GM19324 (cell line): ENCODE results near the gene VPS39.

Experiments
- ATAC-seq: cut with Tn5 transposase; IDR thresholded peaks from one replicate; pipeline ENCODE4 v1.9.1; 2021; ENCODE audit warnings: mild to moderate bottlenecking, moderate library complexity; ENCODE audit not compliant: unreplicated experiment, low FRiP score

The VPS39 gene

GRCh38 chr15:42147431-42147735 lies 60.7 kb downstream of the VPS39 start:
- no peak for ATAC-seq

DNA sequence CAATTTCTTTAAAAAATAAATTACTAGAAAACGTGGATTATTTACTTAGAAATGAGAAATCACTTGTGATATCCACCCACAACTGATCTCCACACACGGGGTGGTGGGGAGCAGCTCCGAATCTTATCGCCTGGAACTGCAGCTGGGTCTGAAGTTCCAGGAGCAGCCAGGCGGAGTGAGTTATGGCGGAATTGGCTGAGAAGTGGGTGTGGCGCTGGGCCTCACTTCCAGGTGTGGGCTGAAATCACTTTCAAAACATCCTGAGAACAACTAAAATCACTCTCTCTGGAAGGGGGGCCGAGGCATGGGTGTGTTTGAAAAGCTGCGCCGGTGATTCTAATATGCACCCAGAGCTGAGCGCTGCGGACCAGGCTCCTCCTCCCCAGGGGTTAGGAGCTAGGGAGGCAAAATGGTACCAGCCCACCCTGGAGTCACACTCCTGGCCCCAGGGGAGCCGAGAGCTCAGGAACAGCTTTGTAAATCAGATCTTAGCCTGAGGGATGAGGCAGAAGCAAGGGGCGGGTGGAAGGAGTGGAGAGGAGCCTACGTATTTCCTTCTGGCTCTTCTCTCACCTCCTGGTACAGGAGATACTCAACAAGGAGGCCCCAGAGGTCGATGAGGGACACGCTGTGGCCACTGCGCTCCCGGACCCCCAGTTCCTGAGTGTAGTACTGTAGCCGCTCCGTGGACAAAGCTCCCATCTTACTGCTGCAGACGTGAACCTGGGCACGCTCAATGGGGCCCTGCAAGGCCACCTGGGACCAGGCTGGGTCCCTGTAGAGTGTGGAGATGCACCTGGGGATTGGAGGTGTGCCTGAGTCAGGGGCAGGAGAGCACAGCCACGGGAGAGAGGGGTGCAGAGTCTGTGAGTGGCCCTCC lies 61.3 kb downstream of the VPS39 start:
- ATAC-seq, result no peak

DNA sequence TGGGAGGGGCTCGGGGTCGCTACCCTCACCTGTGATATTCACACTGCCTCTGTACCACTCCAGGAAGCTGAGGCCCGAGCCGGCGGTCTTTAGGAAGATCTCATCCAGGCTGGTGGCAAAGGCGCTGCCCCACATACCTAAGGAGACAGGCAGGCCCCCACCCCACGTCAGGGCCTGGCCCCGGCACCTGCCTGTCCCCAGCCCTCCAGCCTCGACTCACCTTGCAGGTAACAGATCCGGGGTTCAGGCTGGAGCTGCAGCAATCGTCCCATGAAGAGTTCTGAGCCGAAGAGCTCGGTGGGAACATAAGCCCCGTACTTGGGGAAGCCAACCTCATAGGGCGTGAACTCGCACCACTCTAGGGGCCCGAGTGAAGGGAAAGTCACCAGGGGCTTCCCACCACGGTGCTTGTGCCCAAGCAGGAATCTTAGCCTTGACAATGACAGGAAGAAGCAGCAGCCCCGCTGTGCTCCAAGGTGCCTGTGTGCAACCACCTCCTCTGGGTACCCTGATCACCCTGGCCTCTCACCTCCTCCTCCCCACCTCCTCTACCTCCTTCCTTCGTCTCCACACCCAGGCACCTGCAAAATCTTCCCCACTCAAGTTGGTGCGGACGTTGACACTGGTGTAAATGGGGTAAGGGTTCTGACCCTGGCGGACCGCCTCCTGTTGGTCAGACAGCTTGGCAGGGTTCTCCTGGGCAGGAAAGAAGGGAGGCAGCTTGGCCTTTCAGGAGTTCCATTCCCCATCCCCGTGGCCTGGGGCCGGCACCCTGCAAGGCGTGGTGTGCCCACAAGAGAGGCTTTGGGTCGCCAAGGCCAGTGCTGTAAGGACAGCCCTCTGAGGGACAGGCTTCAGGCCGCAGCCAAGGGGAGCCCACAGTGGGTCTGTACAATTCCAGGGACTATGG lies 62.3 kb downstream of the VPS39 start:
- no peak for ATAC-seq

- ATAC-seq, result no peak
Measured at GRCh38 chr15:42144841-42145375, 63.2 kb downstream of the VPS39 start.

DNA sequence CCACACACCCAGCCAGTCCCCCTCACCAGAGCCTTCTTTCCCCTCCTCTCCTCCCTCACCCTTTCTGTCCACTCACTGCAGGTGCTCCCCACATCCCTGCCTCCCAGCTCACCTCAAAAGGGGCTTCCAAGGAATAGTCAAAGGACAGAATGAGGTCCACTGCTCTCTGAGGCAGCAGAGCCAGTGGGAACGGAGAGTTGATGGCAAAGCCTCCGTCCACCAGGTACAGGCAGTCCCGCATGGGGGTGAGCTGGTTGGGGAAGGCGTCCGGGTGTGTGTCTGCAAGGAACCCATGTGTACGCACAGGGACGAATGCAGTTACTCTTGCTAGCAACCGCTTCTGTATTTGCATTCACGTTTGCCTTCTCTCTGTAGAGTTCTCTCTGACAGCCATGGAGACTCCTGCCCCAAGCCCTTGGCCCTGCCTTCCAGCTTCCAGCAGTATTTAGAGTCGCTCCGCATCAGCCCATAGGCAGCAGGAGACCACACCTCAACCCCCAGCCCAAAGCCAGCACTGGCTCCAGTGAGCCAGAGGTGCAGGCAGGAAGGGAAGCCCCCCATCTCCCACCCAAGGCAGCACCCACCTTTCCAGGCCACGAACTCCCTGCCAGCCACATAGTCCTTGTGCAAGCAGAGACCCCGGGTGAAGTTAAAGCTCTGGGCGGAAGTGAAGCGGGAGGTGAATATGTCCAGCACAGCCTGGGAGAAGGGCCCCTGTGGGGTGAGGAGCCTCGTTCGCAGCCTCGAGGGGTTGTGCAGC lies 64.1 kb downstream of the VPS39 start:
- no peak for ATAC-seq

GRCh38 chr15:42143356-42143755 lies 64.7 kb downstream of the VPS39 start:
- ATAC-seq, result no peak

DNA sequence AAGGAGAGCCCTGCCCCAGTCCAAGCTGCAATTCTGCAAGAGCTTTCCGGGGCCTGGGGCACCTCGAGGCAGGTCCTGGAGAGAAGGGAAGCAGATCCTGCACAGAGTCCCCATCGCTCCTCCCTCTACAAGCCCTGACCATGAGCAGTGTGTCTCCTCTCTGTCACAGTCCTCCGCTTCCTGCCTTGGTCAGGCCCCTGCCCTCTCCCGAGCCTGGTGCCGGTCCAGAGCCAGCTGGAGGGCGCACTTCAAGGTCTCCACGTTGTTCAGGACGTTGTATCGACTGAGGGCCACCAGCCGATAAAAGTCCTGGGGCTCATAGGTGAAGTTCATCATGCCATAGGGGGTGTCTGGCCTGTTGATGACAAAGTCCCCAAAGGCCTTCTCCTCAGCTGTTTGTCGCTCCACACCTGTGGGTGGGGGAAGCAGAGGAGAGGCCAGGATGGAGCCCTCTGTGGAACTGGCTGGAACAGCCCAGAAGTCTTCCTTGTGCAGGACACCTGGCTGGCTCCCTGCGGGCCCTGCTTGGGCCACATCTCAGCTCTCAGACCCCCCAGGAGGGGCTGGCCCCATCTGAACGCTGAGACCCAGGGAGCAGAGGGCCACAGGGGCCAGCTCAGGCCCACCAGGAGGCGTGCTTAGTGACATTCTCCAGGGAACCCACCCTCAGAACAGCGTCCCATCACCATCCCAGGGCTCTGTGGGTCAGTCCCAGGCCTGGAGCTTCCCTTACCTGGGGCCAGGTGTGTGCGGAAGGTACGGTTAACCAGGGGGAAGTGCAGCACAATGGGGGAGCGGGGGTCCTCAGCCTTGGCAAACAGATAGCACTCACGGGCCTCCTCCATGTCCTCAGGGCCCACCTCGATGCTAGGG lies 66.1 kb downstream of the VPS39 start:
- no peak for ATAC-seq

GRCh38 chr15:42141246-42141645 lies 66.9 kb downstream of the VPS39 start:
- no peak for ATAC-seq

GRCh38 chr15:42140383-42141070 lies 67.6 kb downstream of the VPS39 start:
- ATAC-seq, result no peak

GRCh38 chr15:42139596-42139995 lies 68.5 kb downstream of the VPS39 start:
- ATAC-seq, result no peak

- no peak for ATAC-seq
Measured at GRCh38 chr15:42138968-42139386, 69.1 kb downstream of the VPS39 start.

DNA sequence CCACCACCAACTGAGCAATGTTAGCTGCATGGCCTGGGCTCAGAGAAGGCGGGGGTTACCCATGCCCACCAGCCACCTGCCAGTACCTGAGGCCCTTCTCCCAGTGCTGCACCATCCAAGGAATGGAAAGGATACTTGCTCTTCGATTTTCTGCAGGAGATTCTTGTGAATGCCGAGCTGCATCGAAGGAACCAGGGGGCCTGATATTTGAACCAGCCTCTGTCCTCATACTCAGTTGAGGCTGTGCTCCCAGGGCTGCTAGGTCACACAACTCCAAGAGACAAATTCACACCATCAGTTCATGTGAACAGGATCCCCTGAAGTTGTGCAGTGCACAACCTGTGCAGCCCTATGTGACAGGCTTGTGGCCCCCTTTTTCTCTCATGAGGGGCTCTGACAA lies 69.7 kb downstream of the VPS39 start:
- ATAC-seq, result no peak

GRCh38 chr15:42137461-42138261 lies 70.4 kb downstream of the VPS39 start:
- no peak for ATAC-seq

- no peak for ATAC-seq
Measured at GRCh38 chr15:42136513-42136912, 71.6 kb downstream of the VPS39 start.

- ATAC-seq, result no peak
Measured at GRCh38 chr15:42135351-42135750, 72.8 kb downstream of the VPS39 start.

DNA sequence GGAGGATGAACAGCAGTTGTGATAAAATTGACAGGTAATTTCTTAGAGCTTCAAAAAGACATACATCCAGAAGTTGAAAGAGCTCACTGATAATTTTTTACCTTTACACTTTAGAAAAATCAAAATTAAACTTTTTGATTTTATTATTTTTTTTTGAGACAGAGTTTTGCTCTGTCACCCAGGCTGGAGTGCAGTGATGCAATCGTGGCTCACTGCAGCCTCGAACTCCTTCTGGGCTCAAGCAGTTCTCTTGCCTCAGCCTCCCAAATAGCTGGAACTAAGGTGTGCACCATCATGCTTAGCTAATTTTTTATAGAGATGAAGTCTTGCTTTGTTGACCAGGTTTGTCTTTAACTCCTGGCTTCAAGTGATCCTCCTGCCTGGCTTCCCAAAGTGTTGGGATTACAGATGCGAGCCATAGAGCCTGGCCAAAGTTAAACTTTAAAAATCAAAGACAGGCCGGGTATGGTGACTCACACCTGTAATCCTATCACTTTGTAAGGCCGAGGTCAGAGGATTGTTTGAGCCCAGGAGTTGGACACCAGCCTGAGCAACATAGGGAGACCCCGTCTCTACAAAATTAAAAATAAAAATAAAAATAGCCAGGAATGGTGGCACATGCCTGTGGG lies 73.4 kb downstream of the VPS39 start:
- no peak for ATAC-seq

DNA sequence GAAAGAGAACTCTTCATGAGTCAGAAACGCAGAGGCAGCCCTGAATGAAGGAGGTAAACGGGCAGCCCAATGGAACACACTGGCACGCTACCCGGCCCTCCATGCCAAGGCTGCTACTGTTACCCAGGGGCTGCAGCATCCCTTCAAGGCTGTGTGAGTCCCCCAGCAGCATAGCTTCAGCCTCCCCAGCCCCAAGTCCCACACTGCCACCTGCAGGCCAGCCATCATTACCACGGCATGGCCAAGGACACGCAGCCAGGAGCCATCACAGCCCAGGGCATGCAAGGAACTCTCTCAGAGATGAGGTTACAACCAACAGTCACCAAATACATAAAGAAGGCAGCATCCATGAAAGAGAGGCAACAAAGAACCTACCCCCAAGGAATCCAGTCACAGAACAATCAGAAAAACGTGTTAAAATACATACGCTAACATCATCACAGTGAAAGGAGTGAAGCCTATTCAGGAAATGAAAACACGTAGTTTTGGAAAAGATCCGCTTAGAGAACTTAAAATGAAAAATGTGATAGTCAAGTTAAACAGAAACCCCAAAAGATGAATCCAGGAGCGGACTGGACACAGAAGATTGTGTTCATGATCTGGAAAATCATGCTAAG lies 74.1 kb downstream of the VPS39 start:
- no peak for ATAC-seq
